Left colon (tissue), 2 donors: ENCODE results near the gene SPARCL1. TPM values are rescaled to one million over a fixed set of nuclear protein-coding genes. Genes with fewer than 3 reads are reported as not detected.
"Not testable (repeated sequence)": the region's sequence is repeated elsewhere in the genome, so short reads cannot be mapped to it uniquely, and the experiment has no call there.

Experiments used
- ATAC-seq: fragments of 200-7000 bp; cut with Tn5 transposase; one replicate; pipeline ENCODE4 v1.9.1; 2020; ENCODE audit warnings: mild to moderate bottlenecking, moderate library complexity
- DNase-seq, 2 donors: peaks; one replicate each; pipeline ENCODE4 v3.0.0-alpha.2; 2020
- intact Hi-C, 2 donors: fragments of 100-400 bp; cut with DNase I in 1 of 2; cut with micrococcal nuclease in 1 of 2; formaldehyde crosslinking; loops; one replicate each; pipeline versions ENCODE4 v1.11.2 to v1.14.0; 2022; cut with DNase I, micrococcal nuclease
- total RNA-seq, 2 donors: library from RNA; stranded (reverse); fragmentation: NEBNext Ultra II Directional; extraction: Animal tissue kit (Norgen Biotek cat#: 25700); gene quantifications; one replicate each; pipeline ENCODE4 v1.2.1, GENCODE V29; 2021
- donor health status: DM: no; HTN: no; CAD: no.
- donor health status: DM: yes; HTN: yes; CAD: no.

The SPARCL1 gene
- total RNA-seq, 2 donors from 2014 or later, result 31.8 to 97.8 TPM

DNA sequence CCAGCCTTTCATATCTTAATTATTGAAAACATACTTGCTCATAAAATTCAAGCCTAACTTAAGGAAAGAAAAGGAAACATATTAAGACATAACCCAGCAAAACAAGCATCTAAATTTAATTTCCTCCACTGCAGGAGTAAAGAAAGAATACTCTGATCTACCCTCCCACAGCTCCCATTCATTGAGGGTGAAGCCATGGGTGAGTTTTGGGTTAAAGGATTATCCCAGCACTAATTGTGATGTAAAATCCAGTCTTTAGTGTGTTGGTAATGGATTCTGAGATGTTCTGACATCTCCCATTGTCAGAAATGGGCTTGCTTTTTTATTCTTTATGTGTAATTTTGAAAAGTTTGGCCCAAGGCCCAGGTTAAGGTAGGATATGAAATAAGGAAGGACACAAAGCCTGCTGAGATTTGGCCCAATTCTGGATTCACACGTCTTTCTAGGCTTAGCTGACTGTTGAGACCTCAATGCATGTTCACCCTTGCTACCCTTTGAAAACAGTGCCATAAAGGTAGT lies 50.4 kb downstream of the SPARCL1 start:
- intact Hi-C loops, result no loop called here
- no peak for ATAC-seq
- DNase-seq, result no peak

DNA sequence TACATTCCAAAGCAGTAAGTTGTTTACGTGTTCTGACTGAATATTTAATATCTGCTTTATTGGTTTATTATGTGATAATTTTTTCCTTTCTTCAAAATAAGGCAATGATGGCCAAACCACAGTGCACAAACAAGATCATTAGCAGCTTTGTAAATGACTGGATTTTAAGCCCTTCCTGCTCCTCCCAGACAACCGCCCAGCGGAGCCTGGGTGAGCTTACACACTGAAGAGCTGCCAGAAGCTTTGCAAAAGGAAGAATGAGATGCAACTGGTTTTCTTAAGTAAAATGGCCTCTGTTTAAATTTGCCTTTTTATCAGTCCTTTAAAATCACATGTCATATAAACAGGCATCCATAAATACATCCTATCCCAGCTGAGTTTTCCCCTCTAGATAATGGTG lies 52.2 kb downstream of the SPARCL1 start:
- no peak for DNase-seq
- ATAC-seq, result no peak
- intact Hi-C loops, result no loop called here

- intact Hi-C loops, result no loop called here
- DNase-seq (no peak), ATAC-seq (no peak)
Measured at GRCh38 chr4:87469390-87469789, 59.8 kb downstream of the SPARCL1 start.

- DNase-seq (no peak), ATAC-seq (peak; percentile 69)
Measured at GRCh38 chr4:87465739-87466366, 63.3 kb downstream of the SPARCL1 start.

DNA sequence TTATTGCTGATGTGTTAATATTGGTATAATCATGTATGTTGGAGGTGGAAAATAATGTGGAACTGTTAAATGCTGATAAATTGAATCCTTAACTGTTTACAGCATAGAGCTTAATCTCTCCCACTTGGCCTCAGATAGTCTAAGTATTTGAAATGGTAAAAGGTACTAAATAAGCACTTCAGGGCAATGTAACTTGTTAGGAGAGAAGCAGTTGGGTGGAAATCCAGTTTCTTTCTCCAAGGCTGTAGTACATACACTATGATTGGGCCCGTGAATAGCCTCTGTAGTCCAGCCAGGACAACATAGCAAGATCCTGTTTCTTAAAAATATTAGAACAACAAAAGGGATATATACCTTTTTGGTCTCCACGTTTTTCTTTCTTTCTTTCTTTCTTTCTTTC lies 67.1 kb downstream of the SPARCL1 start:
- intact Hi-C loops, result loop anchor here in 1 of 2 donors (5.0 kb wide), 1 partner anchor 85 kb away; no protein-coding TSS in a partner anchor
- DNase-seq (no peak), ATAC-seq (no peak)

More at GRCh38 chr4:87465739-87466366, 63.3 kb downstream of the SPARCL1 start:
- intact Hi-C loops, result no loop called here

DNA sequence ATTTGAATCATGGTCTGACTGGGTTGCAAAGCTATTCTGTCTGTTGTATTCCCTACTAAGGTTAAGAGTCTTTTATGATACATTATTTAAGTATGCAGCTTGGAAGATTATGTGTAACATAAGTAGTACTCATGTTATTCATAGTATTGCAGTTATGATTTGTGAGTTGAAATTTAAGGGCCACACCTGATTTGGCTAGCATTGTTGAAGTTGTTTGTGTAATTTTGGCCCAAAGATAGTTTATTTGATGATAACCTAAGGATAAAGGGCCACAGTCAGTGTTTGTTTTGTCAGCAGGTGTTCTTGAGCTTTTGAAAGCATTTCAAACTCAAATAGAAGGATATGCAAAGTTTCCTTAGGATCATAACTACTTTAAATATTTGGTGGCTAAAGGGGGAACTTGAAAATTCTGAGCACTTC lies 67.9 kb downstream of the SPARCL1 start:
- DNase-seq (no peak), ATAC-seq (peak; percentile 46)
- intact Hi-C loops, result loop anchor here in 1 of 2 donors (5.0 kb wide), 1 partner anchor 84 kb away; no protein-coding TSS in a partner anchor

DNA sequence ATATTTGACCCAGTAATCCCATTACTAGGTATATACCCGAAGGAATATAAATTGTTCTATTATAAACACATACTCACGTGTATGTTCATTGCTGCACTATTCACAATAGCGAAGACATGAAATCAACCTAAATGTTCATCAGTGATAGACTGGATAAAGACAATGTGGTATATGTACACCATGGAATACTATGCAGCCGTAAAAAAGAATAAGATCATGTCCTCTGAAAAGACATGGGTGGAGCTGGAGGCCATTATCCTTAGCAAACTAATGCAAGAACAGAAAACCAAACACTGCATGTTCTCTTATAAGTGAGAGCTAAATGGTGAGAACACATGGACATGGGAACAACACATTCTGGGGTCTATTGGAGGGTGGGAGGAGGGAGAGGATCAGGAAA lies 70.3 kb downstream of the SPARCL1 start:
- intact Hi-C loops, result no loop called here
- no peak for DNase-seq
- ATAC-seq, result no peak

GRCh38 chr4:87451537-87451936 lies 77.6 kb downstream of the SPARCL1 start:
- ATAC-seq, result no peak
- DNase-seq, result no peak
- intact Hi-C loops, result no loop called here

GRCh38 chr4:87446375-87446774 lies 82.8 kb downstream of the SPARCL1 start:
- intact Hi-C loops, result not testable (repeated sequence)
- DNase-seq, result peak in 1 of 2 donors; percentile 24
- peak; percentile 95 for ATAC-seq

GRCh38 chr4:87445964-87446363 lies 83.2 kb downstream of the SPARCL1 start:
- ATAC-seq (peak; percentile 70), DNase-seq (no peak)
- intact Hi-C loops, result no loop called here

- no peak for DNase-seq
- ATAC-seq, result no peak
Measured at GRCh38 chr4:87444741-87445140, 84.4 kb downstream of the SPARCL1 start.

GRCh38 chr4:87442889-87443288 lies 86.3 kb downstream of the SPARCL1 start:
- ATAC-seq (no peak), DNase-seq (no peak)
- intact Hi-C loops, result no loop called here

More at GRCh38 chr4:87444741-87445140, 84.4 kb downstream of the SPARCL1 start:
- intact Hi-C loops, result no loop called here

DNA sequence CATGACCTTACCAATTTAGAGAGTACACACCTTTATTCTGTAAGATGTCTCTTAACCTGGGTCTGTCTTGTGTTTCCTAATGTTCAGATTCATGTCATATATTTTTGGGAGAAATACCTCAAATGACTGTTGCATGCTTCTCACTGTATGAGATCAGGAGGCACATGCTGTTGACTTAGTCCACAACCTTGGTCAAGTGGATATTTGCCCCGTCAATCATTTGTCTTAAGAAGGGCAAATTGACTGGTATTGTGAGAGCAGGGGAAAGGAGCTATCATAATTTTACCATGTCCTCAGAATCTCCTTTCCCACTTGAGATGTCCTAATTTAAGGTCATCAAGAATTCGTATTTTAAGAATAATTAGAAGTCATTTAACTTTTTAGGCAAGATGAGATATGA lies 95.8 kb downstream of the SPARCL1 start:
- DNase-seq (no peak), ATAC-seq (no peak)
- intact Hi-C loops, result no loop called here

DNA sequence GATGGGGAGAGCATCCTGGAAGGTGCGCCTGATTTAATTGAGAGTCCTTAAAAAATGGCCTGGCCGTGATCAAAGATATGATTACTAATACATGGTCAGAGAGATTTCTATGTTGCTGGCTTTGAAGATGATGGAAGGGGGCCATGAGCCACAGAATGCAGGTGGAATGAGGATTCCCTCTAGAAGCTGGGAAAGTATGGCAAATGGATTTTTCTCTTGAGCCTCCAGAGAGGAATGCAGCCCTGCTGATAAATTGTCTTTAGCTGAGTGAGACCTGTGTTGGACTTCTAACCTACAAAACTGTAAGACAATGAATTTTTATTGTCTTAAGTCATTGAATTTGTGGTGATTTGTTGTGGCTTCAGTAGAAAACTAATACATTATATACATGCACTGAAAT lies 99.1 kb downstream of the SPARCL1 start:
- no peak for ATAC-seq
- intact Hi-C loops, result no loop called here
- no peak for DNase-seq

GRCh38 chr4:87428979-87429378 lies 100.2 kb downstream of the SPARCL1 start:
- intact Hi-C loops, result no loop called here
- no peak for ATAC-seq

GRCh38 chr4:87427518-87427868 lies 101.7 kb downstream of the SPARCL1 start:
- no peak for ATAC-seq
- no peak for DNase-seq
- intact Hi-C loops, result no loop called here

More at GRCh38 chr4:87428979-87429378, 100.2 kb downstream of the SPARCL1 start:
- no peak for DNase-seq

- DNase-seq (no peak), ATAC-seq (no peak)
- intact Hi-C loops, result no loop called here
Measured at GRCh38 chr4:87426865-87427517, 102.2 kb downstream of the SPARCL1 start.

DNA sequence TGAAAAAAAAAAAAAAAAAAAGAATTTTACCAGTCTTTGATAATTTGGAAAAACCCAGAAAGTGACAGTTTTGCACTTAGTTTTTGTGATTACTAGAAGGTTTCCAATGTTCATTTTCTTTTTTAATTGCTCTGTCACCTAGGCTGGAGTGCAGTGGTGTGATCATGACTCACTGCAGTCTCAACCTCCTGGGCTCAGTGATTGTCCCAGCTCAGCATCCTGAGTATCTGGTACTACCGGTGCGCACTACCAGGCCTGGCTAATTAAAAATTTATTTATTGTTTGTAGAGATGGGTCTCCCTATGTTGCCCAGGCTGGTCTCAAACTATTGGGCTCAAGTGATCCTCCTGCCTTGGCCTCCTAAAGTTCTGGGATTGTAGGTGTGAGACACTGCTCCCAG lies 103.5 kb downstream of the SPARCL1 start:
- intact Hi-C loops, result no loop called here
- no peak for ATAC-seq
- DNase-seq, result no peak

DNA sequence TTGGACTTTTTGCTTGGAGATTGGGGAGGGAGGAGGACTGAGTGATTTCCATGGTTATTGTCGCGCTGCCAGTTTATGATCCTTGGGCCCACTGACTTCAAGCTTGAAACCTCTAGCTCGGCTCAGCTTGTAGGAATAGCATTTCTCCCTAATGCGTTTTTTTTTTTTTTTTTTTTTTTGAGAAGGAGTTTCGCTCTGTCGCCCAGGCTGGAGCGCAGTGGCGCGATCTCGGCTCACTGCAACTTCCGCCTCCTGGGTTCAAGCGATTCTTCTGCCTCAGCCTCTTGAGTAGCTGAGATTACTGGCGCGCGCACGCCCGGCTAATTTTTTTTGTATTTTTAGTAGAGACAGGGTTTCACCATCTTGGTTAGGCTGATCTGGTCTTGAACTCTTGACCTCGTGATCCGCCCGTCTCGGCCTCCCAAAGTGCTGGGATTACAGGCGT lies 105.1 kb downstream of the SPARCL1 start:
- ATAC-seq, DNase-seq: not testable (repeated sequence)
- intact Hi-C loops, result loop anchor here in 1 of 2 donors (5.0 kb wide), 1 partner anchor 37 kb away; no protein-coding TSS in a partner anchor
